ENCODE results near the gene CALB2.
"Not testable (repeated sequence)": the region's sequence is repeated elsewhere in the genome, so short reads cannot be mapped to it uniquely, and the experiment has no call there.

CALB2 gene

GRCh38 chr16:71358464-71358998, at the start of gene CALB2:
Gene CALB2, plus strand, starts transcription at chr16:71358723. Its CDS starts 70 bp downstream, at chr16:71358793.
- DNase-seq, result no peak

- DNase-seq, result no peak
Measured at GRCh38 chr16:71311553-71312158, 46.9 kb upstream of the CALB2 start.

- DNase-seq, result not testable (repeated sequence)
Measured at GRCh38 chr16:71313591-71313990, 44.9 kb upstream of the CALB2 start.

- DNase-seq, result no peak
Measured at GRCh38 chr16:71315269-71315668, 43.3 kb upstream of the CALB2 start.

- DNase-seq, result no peak
Measured at GRCh38 chr16:71319999-71320398, 38.5 kb upstream of the CALB2 start.

GRCh38 chr16:71327720-71328119, 30.8 kb upstream of the CALB2 start:
- no peak for DNase-seq

- DNase-seq, result no peak
Measured at GRCh38 chr16:71328151-71328550, 30.4 kb upstream of the CALB2 start.

GRCh38 chr16:71337631-71338030, 20.9 kb upstream of the CALB2 start:
- DNase-seq, result no peak

GRCh38 chr16:71338193-71338592, 20.3 kb upstream of the CALB2 start:
- DNase-seq, result no peak

- DNase-seq, result no peak
Measured at GRCh38 chr16:71338632-71339031, 19.9 kb upstream of the CALB2 start.

GRCh38 chr16:71339236-71340171, 19.0 kb upstream of the CALB2 start:
- DNase-seq, result no peak

GRCh38 chr16:71340406-71340805, 18.1 kb upstream of the CALB2 start:
- no peak for DNase-seq

- no peak for DNase-seq
Measured at GRCh38 chr16:71341881-71342280, 16.6 kb upstream of the CALB2 start.

GRCh38 chr16:71343078-71343477, 15.4 kb upstream of the CALB2 start:
- DNase-seq, result no peak

- DNase-seq, result no peak
Measured at GRCh38 chr16:71344315-71344905, 14.1 kb upstream of the CALB2 start.

GRCh38 chr16:71345031-71345430, 13.5 kb upstream of the CALB2 start:
- no peak for DNase-seq

- DNase-seq, result no peak
Measured at GRCh38 chr16:71347146-71347545, 11.4 kb upstream of the CALB2 start.

- DNase-seq, result no peak
Measured at GRCh38 chr16:71348262-71349085, 10.0 kb upstream of the CALB2 start.

GRCh38 chr16:71350821-71351557, 7.5 kb upstream of the CALB2 start:
- no peak for DNase-seq

- no peak for DNase-seq
Measured at GRCh38 chr16:71351558-71351901, 7.0 kb upstream of the CALB2 start.

- no peak for DNase-seq
Measured at GRCh38 chr16:71352466-71352865, 6.1 kb upstream of the CALB2 start.

GRCh38 chr16:71352963-71353460, 5.5 kb upstream of the CALB2 start:
- no peak for DNase-seq

Data from NCI-H1048 (cell line).